GM12892 (cell line): ENCODE results near the gene CCNDBP1.

Experiments used
- DNase-seq: peaks from one replicate; pipeline ENCODE4 v3.0.0; 2011; ENCODE audit not compliant: insufficient read length
- FAIRE-seq: peaks from 2 replicates; lab custom pipeline; 2011; peaks lifted over from hg19 to GRCh38; lab: Jason Lieb, UNC
- POLR2A ChIP-seq: IDR thresholded peaks from 2 replicates; pipeline ENCODE4 v1.6.1; 2011; ENCODE audit warnings: low read depth, low read length, control low read depth
- POLR2AphosphoS5 ChIP-seq: IDR thresholded peaks from 2 replicates; pipeline ENCODE4 v1.6.1; 2011; ENCODE audit warnings: low read depth, low read length, control low read depth
- TAF1 ChIP-seq: IDR thresholded peaks from 2 replicates; pipeline ENCODE4 v1.6.1; 2011; ENCODE audit warnings: low read depth, mild to moderate bottlenecking, control low read depth, low read length, borderline replicate concordance

CCNDBP1 gene

GRCh38 chr15:43244092-43244491, 58.9 kb downstream of the CCNDBP1 start:
- TF ChIP-seq POLR2AphosphoS5 (no peak), POLR2A (no peak), TAF1 (no peak)
- FAIRE-seq (no peak), DNase-seq (no peak)

- no peak for DNase-seq
- TF ChIP-seq POLR2AphosphoS5: no peak
- TF ChIP-seq TAF1: no peak
- TF ChIP-seq POLR2A: no peak
These were observed 61.1 kb downstream of the CCNDBP1 start for GRCh38 chr15:43246261-43246774.

More at GRCh38 chr15:43246261-43246774, 61.1 kb downstream of the CCNDBP1 start:
- no peak for FAIRE-seq
